Iris pigment epithelial cell (primary cell): ENCODE data around the gene NUP42.
A peak's percentile ranks its signal among the peaks of the same experiment; 100 is the strongest.
"Not testable (repeated sequence)": the region's sequence is repeated elsewhere in the genome, so short reads cannot be mapped to it uniquely, and the experiment has no call there.

Experiments used
- DNase-seq: peaks from one replicate; pipeline ENCODE4 v3.0.0-alpha.2; 2011; ENCODE audit warnings: low read depth

Gene NUP42

DNA sequence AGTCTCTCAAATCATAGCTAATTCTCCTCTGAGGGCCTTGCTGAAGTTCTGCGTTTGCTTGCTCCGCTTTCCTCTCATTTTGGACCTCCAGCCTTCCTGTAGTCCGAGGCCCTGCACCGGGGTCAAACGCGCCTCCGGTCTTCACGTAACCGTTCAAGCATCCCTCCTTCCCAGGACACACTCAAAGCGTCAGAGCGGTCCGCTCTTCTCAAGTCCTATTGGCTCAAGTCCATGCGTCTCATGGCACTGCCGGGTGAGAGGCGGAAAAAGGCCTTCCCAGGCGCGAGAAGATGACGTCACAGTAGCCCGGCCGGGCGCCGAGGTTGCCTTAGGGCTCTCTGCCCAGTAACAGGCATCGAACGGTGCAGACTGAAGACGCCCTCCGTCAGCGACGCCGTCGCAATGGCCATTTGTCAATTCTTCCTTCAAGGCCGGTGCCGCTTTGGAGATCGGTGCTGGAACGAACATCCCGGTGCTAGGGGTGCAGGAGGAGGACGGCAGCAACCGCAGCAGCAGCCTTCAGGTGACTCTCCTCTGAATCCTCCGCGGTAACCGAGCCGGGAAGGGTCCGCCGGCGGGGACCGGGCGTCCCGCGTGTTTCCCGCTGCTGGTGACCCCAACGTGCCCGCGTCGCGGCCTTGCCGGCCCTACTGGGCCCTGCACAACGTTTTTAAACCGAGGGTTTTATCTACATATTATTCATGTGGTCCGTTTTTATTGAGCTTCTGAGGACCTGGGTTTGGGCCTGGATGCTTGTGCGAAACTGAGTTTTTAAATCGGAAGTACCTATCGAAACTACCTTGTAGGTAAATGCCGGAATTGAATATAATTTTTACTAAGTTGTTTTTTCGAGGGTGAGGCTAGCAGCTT lies at the start of gene NUP42:
NUP42 (plus strand) TSS at position 365 of the 870 bp plus-strand sequence; CDS start at position 403, 38 bp downstream.
- DNase-seq: peak; percentile 100

DNA sequence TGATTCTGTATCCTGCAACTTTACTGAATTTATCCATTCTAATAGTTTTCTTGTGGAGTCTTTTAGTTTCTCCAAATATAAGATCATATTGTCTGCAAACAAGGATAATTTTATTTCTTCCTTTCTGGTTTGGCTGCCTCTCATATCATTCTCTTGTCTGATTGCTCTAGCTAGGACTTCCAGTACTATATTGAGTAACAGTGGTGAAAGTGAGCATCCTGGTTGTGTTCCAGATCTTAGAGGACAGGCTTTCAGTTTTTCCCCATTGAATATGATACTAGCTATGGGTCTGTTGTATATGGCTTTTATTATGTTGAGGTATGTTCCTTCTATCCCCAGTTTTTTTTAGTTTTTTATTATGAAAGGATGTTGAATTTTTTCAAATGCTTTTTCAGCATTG lies 48.1 kb upstream of the NUP42 start:
- DNase-seq: no peak

GRCh38 chr7:23135755-23136154 lies 46.1 kb upstream of the NUP42 start:
- peak; percentile 10 for DNase-seq

GRCh38 chr7:23136216-23136615 lies 45.6 kb upstream of the NUP42 start:
- DNase-seq: peak; percentile 29

GRCh38 chr7:23157679-23158078 lies 24.2 kb upstream of the NUP42 start:
- DNase-seq: no peak

DNA sequence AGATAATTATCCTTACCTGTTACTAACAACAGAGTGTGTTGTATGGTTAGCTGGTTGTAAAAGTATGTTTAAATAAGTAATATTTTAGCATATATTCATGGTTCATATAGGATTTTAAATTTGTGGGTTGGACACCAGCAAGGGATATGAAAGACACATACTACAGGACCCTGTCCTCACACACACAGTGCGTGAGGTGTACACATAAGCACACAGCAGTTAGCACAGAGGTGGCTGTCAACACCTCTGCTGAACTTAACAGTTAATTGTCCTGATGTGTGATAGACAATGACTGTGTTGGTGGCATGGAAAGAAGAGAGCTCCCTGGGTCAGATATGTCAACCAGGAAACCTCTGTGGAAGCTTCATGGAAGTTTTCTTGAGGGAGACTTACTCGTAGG lies 23.3 kb upstream of the NUP42 start:
- no peak for DNase-seq

- no peak for DNase-seq
These were observed 20.4 kb upstream of the NUP42 start for GRCh38 chr7:23161482-23161881.

GRCh38 chr7:23164846-23165245 lies 17.0 kb upstream of the NUP42 start:
- DNase-seq: no peak

- DNase-seq: no peak
These were observed 16.5 kb upstream of the NUP42 start for GRCh38 chr7:23165316-23165715.

- DNase-seq: no peak
These were observed 14.2 kb upstream of the NUP42 start for GRCh38 chr7:23167691-23168090.

- DNase-seq: no peak
These were observed 13.6 kb upstream of the NUP42 start for GRCh38 chr7:23168111-23168885.

- DNase-seq: no peak
These were observed 5.9 kb upstream of the NUP42 start for GRCh38 chr7:23175938-23176337.

DNA sequence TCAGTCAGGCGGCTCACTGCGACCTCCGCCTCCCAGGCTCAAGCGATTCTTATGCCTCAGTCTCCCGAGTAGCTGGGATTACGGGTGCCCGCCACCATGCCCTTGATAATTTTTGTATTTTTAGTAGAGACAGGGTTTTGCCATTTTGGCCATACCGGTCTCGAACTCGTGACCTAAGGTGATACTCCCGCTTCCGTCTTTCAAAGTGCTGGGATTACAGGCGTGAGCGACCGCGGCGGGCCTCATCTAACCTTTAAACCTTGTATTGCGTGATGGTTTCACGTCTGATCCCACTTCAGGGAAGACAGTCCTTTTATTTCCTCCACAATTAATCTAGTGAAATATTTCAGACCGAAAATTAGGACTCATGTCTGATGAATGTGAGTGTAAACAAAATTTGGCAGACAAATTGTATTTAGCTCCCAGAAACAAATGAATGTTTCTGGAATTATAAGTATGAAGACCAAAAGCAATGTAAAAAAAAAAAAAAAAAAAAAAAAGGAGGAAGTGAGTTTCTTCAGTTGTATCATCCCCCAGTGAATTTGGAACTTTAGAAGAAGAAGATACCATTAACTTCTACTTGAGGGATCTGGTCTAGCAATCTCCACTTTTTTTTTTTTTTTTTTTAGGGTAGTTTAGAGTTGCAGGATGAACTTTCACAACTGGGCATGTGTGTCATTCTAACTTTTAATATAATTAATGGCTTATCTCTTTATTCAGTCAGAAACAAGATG lies 1.6 kb downstream of the NUP42 start:
- DNase-seq: no peak

DNA sequence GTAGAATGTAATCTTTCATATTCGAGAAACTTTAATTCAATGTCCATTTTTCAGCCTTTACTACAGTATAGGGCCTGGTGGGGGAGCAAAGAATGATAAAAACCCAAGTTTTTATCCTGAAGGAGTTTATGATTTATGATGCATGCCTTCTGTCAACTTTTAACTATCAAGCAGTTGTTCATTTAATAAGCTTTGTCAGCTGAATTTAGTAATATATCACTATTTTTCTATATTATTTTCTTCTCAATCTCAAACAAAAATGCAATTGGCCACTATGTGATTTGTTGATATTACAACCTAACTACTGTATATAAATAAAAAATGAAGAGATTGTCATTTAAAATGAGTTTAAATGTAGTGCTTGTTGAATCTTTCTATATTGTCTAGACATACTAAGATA lies 2.4 kb downstream of the NUP42 start:
- no peak for DNase-seq

DNA sequence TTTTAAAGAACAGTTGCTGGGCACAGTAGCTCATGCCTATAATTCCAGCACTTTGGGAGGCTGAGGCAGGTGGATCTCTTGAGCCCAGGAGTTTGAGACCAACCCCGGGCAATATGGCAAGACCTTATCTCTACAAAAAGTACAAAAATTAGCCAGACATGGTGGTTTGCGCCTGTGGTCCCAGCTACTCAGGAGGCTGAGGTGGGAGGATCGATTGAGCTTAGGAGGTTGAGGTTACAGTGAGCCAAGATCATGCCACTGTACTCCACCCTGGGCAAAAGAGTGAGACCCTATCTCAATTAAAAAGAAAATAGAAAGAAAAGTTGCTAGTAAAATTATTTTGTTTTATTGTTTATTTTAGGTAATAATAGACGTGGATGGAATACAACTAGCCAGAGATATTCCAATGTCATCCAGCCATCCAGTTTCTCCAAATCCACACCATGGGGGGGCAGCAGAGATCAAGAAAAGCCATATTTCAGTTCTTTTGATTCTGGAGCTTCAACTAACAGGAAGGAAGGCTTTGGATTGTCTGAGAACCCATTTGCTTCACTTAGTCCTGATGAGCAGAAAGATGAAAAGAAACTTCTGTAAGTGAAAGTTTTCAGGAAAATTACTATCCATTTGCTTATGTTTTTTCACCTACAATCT lies 3.0 kb downstream of the NUP42 start:
- DNase-seq: peak; percentile 48

DNA sequence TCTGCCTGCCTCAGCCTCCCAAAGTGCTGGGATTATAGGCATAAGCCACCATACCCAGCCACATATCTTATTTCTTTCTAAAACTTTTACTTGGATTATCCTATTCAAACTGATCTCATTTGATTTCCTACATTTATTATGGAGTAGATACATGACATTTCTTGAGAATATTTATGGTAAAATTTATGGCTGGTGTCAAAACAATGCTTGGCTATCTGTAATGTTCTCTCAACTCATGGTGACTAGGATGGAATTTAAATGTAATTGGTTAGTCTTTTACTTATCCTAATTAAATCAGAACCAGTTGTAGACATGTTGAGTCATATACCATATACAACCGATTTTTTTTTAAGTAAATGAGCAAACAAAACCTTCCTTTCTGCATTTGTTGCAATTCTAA lies 4.1 kb downstream of the NUP42 start:
- DNase-seq: no peak

DNA sequence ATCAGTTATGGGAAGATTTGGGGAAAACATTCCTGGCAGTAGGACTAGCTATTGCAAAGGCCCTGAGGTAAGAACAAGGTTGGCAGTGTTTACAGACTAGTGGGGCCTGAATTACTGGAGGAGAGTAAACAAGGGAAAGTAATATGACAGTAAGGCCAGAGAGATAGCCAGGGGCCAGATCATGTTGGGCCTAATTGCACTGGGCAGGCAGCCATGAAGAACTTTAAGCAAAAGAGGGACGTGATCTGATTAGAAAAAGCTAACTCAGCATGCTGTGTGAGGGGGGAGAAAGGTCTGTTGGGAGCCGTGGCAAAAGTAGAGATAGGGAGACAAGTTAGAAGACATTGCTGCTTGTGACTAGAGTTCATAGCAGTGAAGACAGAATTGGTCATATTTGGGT lies 9.2 kb downstream of the NUP42 start:
- DNase-seq: no peak

- DNase-seq: not testable (repeated sequence)
These were observed 11.9 kb downstream of the NUP42 start for GRCh38 chr7:23193650-23194227.

DNA sequence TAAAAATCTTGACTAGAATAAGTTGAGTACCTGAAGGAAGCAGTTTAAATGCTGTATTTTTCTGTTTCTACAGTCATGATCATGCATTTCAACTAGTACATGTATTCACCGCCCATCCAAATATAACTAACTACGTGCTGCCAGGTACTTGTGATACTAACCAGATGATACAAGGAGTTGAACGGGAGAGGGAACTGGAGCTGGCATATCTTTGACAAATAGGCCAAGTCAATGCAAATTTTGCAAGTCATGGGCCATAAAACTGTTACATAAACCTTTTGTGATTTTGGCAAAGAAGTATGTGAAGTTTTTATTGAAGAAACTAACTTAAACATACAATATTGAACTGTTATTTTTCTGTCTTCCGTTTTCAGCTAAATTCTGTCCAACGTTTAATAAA lies 14.5 kb downstream of the NUP42 start:
- DNase-seq: no peak

- not testable (repeated sequence) for DNase-seq
These were observed 15.9 kb downstream of the NUP42 start for GRCh38 chr7:23197745-23198144.

DNA sequence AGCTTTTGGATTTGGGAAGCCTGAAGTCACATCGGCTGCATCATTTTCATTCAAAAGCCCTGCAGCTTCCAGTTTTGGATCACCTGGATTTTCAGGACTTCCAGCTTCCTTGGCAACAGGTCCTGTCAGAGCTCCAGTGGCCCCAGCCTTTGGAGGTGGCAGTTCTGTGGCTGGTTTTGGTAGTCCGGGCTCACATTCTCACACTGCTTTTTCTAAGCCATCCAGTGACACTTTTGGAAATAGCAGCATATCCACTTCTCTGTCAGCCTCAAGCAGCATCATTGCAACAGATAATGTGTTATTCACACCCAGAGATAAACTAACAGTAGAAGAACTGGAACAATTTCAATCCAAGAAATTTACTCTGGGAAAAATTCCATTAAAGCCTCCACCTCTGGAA lies 18.5 kb downstream of the NUP42 start:
- no peak for DNase-seq

GRCh38 chr7:23204241-23204640 lies 22.4 kb downstream of the NUP42 start:
- DNase-seq: peak; percentile 9
